ENCODE measurements around the gene CNIH2. TPM values are rescaled to one million over a fixed set of nuclear protein-coding genes. Genes with fewer than 3 reads are reported as not detected.

Gene CNIH2
- total and polyA plus RNA-seq, 9 of the 15 experiments (the other 6 are each of a cell fraction or from before 2014, with no cell fraction given), result 0.26 to 0.89 (median 0.40) TPM; not detected in 4

GRCh38 chr11:66264914-66265313 is 13.1 kb upstream of the CNIH2 start:
- BruUV-seq (replicated peaks), result no TSS peak
- no peak overlapping the region for H3K27ac ChIP-seq (ENCODE audit: extremely low read depth, low read depth, low read length)
- H3K4me1 ChIP-seq (replicated peaks in 1 of 2; ENCODE audit: control insufficient read depth in 2 of 2, insufficient read depth in 2 of 2, low read length in 2 of 2), result peaks cover 5 to 42% of the 10 kb centered on the region in 2 experiments; a peak in 4 of 5 replicates
- H3K9ac ChIP-seq (ENCODE audit: insufficient read depth in 1 of 2, low read depth in 2 of 2, low read length in 2 of 2), result no peak overlapping the region
- H3K4me3 ChIP-seq, result no peak overlapping the region
- H2AFZ ChIP-seq (ENCODE audit: low read depth, low read length), result no peak overlapping the region
- FAIRE-seq (no peak), DNase-seq (ENCODE audit: extremely low read depth in 1 of 4, low spot score in 3 of 4) (peak; percentile 48 to 68 (median 52)), ATAC-seq (no peak)
- H3K4me2 ChIP-seq (ENCODE audit: insufficient read depth, low read length), result no peak overlapping the region
- WGBS (ENCODE audit: insufficient coverage, low coverage, missing lambda C conversion rate), result 46% methylated on average over 12 of the region's 12 CpGs
- ChIA-PET CTCF (ENCODE audit: low intra/inter-chr PET ratio) (no interaction called here), POLR2A (interaction anchor here (0.6 kb wide), 1 partner anchor 10 kb away, joined by 3 read pairs; no protein-coding TSS in a partner anchor)
- no peaks in the 10 kb centered on the region for H3K9me1 ChIP-seq (ENCODE audit: control insufficient read depth, insufficient read depth, low read length)
- peaks cover 66% of the 10 kb centered on the region; the same call in 2 of the 3 replicates for H3K36me3 ChIP-seq (ENCODE audit: control insufficient read depth, insufficient read depth, low read length)
- H3K9me3 ChIP-seq (replicated peaks; ENCODE audit: control insufficient read depth, insufficient read depth, low read depth, low read length), result no peaks in the 10 kb centered on the region
- in situ Hi-C loops (cut with MboI), result no loop called here
- intact Hi-C loops (cut with micrococcal nuclease), result no loop called here
- H3K79me2 ChIP-seq (ENCODE audit: control insufficient read depth, insufficient read depth, low read length), result peaks cover 15% of the 10 kb centered on the region
- H3K27me3 ChIP-seq (ENCODE audit: control insufficient read depth in 2 of 2, insufficient read depth in 2 of 2, low read length in 2 of 2), result no peaks in the 10 kb centered on the region
- H4K20me1 ChIP-seq (replicated peaks; ENCODE audit: control insufficient read depth, insufficient read depth, low read length), result peaks cover 10% of the 10 kb centered on the region; the same call in 1 of the 2 replicates
- TF ChIP-seq NR2C2 (CRISPR knock-in tag; IDR thresholded peaks at IDR 0.05), result no peak
- no peak for TF ChIP-seq NR2C2 (tag; IDR thresholded peaks at IDR 0.05)
- no peak for TF ChIP-seq PHF8 (IDR thresholded peaks at IDR 0.05; ENCODE audit: borderline replicate concordance, low read length)
- 0 out of 2 replicates have a peak, but pooled peaks have one; percentile 44 for TF ChIP-seq TRIM25 (IDR thresholded peaks at IDR 0.05; ENCODE audit: borderline replicate concordance)
- no peak for TF ChIP-seq ZNF347 (CRISPR knock-in tag; IDR thresholded peaks at IDR 0.05; ENCODE audit: low read depth)
- peak; percentile 67 to 73 (median 68) for TF ChIP-seq CTCF (IDR thresholded peaks at IDR 0.05 in 2 of 3, conservative IDR thresholded peaks at IDR 0.05 in 1 of 3; ENCODE audit: insufficient read depth in 2 of 3, low read depth in 1 of 3, low read length in 3 of 3)
- TF ChIP-seq TARDBP (IDR thresholded peaks at IDR 0.05), result no peak
- 0 out of 4 replicates have a peak, but pooled peaks of 1 of the 2 experiments have one; percentile 15 for TF ChIP-seq RCOR1 (IDR thresholded peaks at IDR 0.05; ENCODE audit: borderline replicate concordance in 1 of 2, low read depth in 2 of 2, low read length in 2 of 2)
- no peak for TF ChIP-seq SIN3A (IDR thresholded peaks at IDR 0.05; ENCODE audit: borderline replicate concordance in 2 of 2, control insufficient read depth in 1 of 2, low read depth in 2 of 2, low read length in 2 of 2)
- no peak for TF ChIP-seq FOXJ3 (CRISPR knock-in tag; IDR thresholded peaks at IDR 0.05)
- TF ChIP-seq CTCFL (IDR thresholded peaks at IDR 0.05; ENCODE audit: borderline replicate concordance, insufficient read depth, low read depth, low read length, poor library complexity, severe bottlenecking), result peak; percentile 77

All from K562 (cell line).